Central memory CD4-positive, alpha-beta T cell (primary cell): ENCODE results near the gene GNA12.

Experiments
- DNase-seq: peaks from one replicate; pipeline ENCODE4 v3.0.0; 2022

The GNA12 gene

DNA sequence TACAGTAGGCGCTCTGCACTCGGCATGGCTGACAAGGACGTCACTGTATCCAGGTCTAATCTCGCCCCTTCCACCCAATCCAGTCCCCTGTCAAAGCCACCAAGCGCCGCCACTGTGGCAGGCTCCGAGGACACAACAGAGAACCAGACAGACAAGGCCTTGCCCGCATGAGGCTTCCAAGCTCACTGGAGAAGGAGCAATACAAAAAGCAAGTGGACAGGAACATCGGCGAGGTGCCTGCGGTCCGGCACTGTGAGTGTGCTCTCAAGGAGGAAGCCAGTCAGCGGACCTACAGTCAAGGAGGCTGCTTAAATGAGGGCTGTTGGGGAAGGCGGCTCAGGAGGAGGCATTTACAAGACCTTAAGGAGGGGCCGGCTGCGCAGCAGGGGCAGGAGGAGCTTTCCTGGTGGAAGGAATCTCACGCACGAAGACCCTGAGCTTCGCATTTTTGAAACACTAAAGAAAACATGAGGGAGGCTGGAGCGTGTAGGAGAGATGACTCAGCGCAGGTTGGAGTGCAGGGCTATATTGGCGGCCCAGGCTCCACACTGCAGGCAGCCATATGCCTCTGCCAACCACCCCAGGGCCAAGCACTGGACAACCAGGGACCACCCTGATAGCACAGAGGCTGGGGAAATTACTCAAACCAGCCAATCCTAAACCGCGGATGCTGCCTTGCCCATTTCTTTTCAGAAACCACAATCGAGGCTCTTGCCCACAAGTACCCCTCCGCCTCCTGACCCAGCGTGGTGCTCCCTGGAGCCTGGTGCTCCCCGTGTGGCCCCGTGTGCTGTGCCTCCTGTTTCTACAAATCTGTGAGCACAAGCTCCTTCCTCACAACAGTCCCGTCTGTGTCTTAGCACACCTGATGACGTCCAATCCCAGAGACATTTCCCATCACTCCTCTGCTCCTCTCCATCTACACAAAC, 28.9 kb downstream of the GNA12 start:
- DNase-seq = no peak

DNA sequence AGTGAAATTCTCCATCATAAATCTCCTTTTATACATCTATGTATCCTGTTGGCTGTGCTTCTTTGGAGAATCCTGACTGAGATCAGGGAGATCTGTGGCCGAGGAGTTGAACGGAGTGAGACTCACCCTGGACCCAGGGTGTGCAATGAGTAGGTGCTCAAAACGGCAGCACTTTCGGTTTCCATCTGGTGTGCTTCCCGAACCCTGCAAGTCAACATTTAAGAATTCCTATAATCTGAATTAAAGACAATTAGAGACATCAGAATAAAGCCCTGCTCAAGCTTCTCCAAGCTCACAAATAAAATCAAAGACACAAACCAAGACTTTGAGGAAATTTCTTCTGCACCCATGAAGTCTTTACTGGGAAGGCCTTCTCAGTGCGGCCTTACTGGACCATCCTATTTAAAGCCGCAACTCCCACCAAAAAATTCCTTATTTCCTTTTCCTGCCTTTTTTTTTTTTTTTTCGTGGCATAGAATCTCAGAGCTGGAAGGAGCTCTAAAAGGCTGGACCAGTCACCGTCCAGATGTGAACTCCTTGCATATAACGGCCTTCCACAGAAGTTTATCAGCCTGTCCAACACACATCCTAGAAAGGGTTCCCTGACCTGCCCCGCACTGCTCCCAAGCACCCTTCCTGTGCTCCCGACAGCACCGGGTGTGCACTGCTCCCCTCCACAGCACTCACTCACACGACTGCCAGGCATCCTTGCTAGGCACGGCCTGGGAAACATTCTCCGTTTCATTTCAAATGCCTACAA, 29.7 kb downstream of the GNA12 start:
- DNase-seq = no peak

DNA sequence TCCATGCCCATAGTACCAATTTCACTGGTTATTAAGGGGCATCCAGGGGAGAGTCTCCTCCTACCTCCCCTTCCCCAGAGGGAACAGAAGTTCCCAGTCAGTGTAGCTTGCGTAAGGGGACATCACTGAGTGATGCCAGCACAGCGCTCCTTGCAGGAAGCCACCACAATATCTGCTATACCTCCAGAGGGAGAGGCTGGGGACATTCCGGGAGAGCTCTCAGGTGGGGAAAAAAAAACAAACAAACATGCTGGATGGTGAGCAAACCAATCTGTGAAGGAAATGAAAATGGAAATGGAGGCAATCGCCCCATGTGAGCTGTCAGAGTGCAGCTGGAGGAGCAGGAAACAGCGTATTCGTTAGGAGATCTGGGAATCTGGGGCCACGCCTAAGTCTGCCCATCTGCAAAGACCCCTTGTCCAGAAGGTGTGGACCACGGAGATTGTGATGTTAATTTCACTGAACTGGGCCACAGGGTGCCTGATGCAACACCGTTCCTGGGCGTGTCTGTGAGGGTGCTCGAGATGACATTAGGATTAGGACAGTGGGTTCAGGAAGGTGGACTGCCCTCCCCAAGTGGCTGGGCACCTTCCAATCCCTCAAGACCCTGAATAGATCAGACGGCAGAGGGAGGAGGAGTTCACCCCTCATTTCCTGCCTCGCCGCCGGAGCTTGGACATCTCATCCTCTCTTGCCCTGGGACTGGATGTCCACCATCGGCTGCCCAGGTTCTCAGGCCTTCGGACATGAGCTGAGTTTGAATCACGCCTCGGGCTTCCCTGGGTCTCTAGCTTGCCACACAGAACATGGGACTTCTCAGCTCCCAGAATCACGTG, 30.5 kb downstream of the GNA12 start:
- DNase-seq = no peak

DNA sequence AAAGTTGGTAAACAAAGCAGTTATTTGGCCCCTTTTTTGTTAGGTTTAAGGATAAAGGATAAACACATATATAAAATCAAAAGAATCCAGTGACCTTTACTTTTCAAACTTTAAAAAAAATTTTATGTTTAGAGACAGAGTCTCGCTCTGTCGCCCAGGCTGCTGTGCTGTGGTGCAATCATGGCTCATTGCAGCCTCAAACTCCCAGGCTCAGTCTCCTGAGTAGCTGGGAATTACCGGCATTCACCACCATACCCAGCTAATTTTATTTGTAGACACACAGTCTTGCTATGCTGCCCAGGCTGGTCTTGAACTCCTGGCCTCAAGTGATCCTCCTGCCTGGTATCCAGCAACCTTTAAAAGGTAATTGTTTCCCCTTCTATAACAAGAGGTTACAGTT, 31.3 kb downstream of the GNA12 start:
- DNase-seq = no peak

DNA sequence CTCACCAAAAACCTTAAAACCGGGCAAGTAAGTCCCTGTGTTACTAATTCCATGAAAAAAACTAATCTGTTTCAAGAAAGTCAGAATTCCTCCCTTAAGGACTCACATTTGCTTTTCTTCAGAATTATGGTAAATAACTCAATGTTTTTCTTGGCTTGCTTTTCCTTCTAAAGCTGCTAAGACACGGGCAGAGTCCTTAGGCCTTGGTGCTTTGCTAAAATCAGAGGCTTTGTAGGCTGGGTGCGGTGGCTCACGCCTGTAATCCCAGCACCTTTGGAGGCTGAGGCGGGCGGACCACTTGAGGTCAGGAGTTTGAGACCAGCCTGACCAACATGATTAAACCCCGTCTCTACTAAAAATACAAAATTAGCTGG, 32.0 kb downstream of the GNA12 start:
- DNase-seq = no peak

DNA sequence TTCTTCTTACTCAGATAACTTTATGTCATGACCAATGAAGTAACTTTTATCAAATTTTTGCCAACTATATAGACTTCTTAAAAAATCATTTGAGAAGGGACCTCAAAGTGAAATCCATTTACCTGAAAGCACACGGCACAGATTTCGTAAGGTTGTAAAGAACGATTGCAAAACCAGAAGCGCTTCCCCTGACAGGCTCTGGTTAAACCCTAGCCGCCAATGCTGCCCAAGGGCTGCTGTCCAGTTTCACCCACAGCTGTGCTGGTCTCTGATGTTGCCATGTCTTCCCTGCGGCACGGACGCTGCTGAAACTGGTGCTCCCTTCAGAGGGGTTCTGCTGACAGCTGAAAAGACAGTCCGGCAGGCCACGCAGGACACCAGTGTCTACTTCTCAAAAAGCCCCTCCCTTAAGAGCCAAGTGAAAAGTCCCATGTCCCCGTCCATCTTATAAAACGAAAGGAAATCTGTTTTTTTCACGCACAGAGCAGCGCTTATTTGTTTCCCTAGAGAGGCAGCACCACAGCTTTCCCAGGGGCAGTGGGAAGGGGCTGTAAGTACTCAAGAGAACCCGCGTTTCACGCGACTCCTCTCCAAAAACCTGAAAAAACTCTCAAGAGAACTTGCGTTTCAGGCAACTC, 32.5 kb downstream of the GNA12 start:
- DNase-seq = no peak

DNA sequence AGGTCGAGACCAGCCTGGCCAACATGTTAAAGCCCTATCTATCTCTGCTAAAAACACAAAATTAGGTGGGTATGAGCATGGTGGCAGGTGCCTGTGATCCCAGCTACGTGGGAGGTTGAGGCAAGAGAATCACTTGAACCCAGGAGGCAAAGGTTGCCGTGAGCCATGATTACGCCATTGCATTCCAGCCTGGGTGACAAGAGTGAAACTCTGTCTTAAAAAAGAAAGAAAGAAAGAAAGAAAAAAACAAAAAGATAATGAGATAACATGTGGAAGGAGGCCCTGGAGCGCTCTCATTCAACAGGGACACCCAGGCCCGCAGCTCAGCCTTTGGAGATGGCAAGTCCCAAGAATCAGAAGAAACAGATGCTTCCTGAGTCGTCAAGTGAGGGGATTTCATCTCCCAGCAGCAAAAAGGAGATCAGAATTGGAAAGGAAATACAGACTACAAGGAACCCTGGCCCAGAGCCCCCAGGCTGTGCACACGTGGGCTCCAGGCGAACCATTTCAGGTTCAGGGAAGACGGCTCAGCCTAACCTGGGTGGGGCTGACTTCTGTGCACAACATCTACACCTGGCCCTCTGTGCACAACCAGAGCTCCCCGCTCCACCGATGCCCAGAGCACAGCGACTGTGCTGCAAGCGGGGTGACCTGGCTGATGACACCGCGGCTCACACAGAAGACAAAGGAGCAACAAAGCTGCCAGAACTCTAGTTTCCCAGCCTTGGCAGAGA, 33.3 kb downstream of the GNA12 start:
- DNase-seq = no peak

DNA sequence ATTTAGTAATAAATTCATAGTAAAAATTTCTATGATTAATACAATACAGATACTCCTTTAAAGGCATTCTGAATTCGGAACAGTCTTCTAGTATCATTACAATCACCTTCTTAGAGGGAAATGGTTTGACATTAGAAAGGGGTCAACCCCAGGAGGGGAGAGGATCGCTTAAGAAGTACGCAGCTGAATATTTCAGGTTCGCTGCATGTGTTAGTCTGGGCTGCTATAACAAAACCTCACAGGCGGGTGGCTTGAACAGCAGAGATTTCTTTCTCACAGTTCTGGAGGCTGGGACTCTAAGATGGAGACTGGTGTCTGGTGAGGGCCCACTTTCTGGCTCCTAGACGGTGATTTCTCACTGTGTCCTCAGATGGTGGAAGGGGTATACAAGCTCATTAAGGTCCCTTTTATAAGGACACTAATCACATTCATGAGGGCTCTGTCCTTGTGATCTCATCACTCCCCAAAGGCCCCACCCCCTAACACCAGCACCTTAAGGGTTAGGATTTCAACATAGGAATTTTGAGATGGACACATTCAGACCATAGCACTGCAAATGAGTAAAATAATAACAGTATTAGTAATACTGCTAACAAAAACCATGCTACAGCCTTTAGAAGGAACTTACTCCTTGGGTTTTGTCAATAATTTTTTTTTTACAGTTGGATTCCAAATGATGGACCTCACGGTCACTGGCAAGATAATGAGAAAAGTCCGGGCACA, 34.0 kb downstream of the GNA12 start:
- DNase-seq = no peak

DNA sequence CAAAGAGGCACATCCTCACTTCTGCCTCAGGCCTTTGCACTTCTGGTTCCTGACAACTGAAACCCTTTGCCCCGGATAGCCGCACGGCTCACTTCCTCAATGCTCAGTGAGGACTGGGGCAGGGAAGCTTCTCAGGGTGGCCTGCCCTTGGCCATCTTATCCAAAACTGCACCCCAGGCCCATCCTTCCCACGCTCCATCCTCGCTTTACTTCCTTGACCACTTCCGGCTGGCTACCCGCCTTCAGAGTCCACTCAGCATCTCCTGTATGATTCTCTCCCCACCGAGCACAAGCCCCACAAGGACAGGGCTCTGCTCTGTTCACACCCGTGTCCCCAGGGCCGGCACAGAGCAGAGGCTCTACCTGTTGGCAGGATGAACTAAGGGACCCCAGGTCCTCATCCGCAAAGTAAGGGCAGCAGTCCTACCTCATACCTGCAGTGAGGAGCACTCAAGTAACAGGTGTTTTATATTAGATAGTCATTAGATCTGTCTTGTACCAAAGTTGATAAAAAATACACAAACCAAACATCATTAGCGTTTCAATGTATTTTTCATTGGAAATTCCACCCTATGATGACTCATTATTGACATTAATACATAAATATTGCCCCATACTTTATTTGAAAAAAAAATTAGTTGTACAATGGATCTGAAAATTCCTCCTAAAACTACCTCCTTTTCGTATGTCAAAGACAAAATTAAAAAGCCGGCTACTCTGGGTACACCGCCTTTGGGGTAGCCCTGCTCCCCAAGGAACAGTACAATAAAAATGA, 35.0 kb downstream of the GNA12 start:
- DNase-seq = no peak

DNA sequence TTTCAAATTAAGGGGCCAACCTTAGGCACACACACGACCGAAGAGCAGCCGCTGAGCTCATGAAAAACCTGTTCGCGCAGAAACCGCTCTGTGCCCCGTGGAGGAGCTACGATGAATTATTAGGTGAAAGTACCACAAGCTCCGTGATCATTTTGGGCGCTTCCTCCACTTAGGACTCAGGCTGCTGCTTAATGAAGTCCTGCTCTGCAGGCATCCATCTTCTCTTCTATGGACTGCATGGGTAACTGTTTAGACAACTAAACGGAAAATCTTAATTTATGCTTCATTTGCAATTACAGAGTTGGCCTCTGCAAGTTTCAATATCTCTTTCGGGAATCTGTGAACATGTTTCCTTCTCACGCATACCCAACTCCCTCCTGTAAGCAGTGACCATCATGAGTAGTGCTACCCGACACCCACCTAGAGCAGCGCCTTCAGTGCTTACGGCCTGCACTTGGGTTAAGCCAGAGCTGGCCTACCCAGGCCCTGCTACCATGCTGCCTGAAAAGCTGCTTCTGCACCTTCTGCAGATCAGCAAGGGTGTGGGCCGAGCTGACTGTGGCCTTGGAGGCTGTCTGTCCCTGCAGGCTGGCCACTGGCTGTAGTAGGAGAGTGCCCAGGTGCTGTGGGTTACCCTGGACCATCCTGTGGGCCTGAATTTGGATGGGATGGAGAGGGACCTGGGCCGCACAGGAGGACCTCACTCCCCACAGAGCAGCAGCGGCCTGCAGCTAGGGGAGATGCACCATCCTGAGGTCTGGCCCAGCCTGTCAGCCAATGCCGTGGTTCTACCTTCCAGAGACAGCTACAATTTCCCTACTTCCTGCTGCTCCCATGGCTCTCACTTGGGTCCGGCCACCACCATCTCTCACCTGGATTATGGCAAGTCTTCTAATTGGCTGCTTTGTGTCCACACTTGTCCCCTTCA, 36.0 kb downstream of the GNA12 start:
- DNase-seq = no peak

DNA sequence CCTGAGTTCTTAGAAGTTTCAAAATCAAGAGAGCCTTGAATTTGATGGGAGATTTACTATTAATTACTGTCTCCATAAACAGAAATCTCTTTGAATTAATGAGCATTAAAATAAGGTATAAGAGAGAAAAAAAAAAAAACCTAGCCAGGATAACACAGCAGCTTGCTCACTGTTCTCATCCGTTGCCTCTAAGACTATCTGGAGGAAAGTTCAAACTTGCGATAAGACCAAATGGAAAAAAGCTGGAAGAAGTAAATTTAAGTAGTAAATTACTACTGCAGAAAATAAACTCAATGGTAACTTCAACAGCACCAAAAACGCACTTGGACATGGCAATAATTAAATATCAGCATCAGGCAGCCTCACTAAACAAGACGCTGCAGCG, 36.7 kb downstream of the GNA12 start:
- no peak for DNase-seq

DNA sequence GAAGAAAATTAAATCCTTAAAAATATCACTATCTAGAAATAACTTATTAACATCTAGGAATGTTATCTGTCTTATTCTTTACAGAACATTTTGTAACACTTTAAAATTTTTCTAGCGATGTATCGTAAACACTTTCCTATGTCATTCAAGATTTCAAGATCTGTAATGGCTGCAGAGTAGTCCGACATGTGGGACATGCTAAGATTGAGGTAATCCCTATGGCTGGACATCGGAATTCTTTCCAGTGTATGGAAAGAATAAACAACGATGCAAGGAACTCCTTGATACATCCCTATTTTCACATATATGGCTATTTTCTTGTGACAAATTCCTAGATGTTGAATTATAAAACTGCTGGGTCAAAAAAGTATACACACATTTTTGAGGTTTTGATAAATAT, 37.5 kb downstream of the GNA12 start:
- no peak for DNase-seq

DNA sequence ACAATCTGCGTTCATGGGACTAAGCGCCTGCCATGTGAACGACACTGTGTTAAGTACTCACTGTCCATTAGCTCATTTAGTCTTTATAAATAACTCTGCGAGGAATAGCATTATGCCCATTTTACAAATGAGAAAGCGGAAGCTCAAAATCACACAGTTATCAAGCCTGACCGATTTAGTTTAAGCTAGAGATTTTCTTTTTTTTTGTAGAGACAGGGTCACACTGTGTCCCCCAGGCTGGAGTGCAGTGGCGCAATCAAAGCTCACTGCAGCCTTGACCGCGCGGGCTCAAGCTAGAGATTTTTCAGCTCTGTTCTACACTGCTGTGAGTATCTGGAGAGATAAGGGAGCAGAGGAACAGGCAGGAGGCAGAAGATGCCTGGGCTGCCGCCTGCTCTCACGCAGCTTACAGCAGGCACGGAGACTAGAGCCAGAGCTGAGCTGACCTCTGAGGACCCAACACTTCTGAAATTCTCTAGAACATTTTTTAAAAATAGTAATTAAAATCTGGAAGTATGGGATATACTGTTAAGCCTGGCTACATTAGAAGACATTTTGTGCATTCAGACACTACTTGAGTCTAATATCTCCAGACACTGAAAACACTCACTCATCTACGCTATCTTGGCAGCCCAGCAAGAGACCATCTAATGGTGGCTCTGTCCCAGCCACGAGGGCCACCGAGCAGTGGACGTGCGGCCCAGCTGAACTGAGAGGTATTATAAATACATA, 38.7 kb downstream of the GNA12 start:
- no peak for DNase-seq

DNA sequence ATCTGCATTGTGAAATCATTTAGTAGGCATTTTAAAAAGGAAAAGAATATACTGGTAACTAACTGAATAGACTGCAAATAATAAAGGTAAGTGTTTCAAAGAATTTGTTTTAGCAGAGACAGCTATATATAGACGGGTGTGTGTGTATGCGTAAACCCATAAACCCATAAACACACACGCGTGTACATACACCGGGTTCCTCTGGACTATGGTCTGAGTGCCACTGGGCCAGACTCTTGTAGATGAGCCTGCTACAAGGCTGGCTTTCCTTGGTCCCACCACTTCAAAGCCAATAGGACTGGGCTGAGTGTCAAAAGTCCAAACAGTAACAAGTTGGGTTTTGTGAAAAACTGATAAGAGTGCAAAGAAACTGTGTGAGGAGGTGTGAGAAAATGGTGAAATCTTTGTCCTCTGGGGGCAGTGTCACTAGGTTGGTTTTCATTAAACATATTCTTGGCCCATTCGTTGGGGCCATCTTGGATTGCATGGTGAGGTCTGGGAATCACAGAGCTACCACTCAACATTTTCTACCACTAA, 39.8 kb downstream of the GNA12 start:
- no peak for DNase-seq

DNA sequence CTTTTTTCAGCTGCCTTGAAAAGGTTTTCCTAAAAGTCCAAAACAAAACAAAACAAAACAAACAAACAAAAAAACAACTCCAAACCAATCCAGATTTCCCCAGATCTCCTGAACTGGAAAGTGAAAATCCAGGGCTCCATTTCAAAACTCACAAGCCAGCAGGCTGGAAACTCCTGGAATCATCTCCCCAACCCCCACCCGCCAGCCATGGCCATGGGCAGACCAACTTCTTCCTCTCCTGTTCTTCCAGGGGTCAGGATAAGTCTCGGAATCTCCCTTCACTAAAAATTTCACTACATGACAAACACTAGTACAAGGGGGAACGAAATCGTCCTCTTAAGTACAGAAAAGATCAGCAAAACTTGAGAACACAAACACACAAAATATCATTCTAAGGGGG, 40.4 kb downstream of the GNA12 start:
- no peak for DNase-seq

DNA sequence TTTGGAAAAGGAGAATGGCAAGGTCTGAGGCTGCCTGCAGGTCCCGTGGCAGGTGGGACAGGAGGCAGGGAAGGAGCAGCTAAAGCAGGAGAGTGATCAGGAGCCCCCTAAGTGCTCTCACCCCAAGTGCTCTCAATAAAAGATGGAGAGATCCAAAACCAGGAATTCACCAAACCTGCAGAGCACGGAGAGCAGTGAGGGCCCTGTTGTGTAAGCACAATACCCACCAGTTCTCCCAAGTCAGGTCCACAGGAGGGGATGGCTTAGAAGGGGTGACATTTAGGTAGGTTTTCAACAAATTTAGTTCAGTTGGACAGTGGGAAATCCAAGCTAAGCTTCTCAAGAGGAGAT, 40.8 kb downstream of the GNA12 start:
- no peak for DNase-seq

DNA sequence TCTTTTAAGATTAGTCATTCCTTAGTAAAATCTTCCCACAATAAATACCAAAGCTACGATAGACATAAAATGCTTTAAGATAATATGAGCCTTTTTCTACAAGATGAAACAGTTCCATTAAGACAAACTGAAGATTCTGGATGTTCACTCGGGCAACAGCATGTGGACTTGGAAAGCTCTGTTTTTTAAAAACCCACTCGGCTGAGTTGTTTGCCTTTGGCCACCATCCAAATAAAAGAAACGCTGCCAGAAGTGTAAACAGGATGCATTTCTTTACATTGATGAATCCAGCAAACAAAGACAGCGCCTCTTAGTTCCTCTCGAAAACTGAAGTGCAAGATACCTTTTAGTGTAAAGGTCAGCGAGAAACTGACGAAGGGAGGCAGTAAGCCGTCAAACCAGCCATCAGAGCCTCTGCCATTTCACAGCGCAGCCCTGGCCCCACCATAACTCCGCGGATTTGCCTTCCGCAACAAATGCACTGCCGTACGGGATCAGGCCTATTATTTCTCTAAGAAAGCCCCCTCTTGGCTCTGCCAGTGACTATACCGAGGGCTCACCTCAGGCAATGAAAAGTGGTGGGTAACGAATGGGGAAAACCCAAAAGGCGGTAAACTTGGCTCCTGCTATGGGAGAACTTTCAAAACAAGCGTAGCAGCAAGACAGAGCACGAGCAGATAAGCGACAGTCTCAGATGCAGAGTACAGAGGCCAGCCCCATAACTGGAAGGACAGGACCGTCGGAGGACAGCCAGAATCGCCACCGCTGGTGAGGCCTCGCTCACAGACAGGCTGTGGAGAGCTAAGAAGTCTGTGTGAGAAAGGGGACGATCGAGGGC, 41.4 kb downstream of the GNA12 start:
- DNase-seq = no peak

DNA sequence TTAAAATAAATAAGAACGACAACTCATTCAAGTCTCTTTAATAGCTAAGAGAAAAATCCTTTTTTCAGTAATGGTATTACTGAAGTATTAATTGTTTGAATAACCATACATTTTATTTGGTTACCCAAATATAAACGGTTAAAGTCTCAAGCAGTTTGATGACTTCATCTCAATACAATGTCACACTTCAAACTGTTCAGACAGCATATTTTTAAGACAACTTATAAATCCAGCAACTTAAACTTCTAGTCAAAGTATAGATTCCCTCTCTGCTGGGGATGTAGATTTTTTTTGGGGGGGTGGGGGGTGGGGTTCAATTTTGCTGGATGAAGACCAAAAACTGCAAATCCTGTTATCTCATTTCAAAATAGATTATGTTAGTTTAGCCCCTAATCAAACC, 42.0 kb downstream of the GNA12 start:
- DNase-seq = no peak
